Progenitor cell of endocrine pancreas (in vitro differentiated cells): ENCODE data around the gene GRK5. TPM values are rescaled to one million over a fixed set of nuclear protein-coding genes. Genes with fewer than 3 reads are reported as not detected.

Experiments
- DNase-seq: peaks from one replicate; pipeline ENCODE4 v3.0.0; 2021; ENCODE audit warnings: low spot score; ENCODE audit not compliant: unreplicated experiment
- H3K27ac Mint-ChIP-seq: 2 replicates; pipeline ENCODE4 v1.8.0; 2021; ENCODE audit warnings: mild to moderate bottlenecking, moderate library complexity, mixed read lengths
- H3K27me3 Mint-ChIP-seq: 2 replicates; pipeline ENCODE4 v1.8.0; 2021; ENCODE audit warnings: mixed read lengths
- H3K36me3 Mint-ChIP-seq: 2 replicates; pipeline ENCODE4 v1.8.0; 2022; ENCODE audit warnings: mixed read lengths; ENCODE audit not compliant: insufficient read depth
- H3K4me1 Mint-ChIP-seq: 2 replicates; pipeline ENCODE4 v1.8.0; 2021; ENCODE audit warnings: low read depth, mixed read lengths
- H3K4me3 Mint-ChIP-seq: 2 replicates; pipeline ENCODE4 v1.8.0; 2021; ENCODE audit warnings: low read depth, mild to moderate bottlenecking, moderate library complexity, mixed read lengths
- H3K9me3 Mint-ChIP-seq: 2 replicates; pipeline ENCODE4 v1.8.0; 2021; ENCODE audit warnings: low read depth, mixed read lengths
- total RNA-seq: library from RNA; stranded (reverse); gene quantifications from 2 replicates; pipeline ENCODE4 v1.2.1, GENCODE V29; 2021
- TF ChIP-seq, protein P1 (sequence below): fragments of 200-600 bp; sonication (generic); IDR thresholded peaks from one replicate; pipeline ENCODE4 v1.5.0; 2021; ENCODE audit warnings: antibody characterized with exemption, mild to moderate bottlenecking; ENCODE audit not compliant: unreplicated experiment

GRK5 gene
- total RNA-seq, 1 donor from 2014 or later, result 21.6 TPM

- TF ChIP-seq, protein P1, sequence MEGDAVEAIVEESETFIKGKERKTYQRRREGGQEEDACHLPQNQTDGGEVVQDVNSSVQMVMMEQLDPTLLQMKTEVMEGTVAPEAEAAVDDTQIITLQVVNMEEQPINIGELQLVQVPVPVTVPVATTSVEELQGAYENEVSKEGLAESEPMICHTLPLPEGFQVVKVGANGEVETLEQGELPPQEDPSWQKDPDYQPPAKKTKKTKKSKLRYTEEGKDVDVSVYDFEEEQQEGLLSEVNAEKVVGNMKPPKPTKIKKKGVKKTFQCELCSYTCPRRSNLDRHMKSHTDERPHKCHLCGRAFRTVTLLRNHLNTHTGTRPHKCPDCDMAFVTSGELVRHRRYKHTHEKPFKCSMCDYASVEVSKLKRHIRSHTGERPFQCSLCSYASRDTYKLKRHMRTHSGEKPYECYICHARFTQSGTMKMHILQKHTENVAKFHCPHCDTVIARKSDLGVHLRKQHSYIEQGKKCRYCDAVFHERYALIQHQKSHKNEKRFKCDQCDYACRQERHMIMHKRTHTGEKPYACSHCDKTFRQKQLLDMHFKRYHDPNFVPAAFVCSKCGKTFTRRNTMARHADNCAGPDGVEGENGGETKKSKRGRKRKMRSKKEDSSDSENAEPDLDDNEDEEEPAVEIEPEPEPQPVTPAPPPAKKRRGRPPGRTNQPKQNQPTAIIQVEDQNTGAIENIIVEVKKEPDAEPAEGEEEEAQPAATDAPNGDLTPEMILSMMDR, result no peak
- no peaks in the 10 kb centered on the region for H3K27me3 Mint-ChIP-seq
- no peaks in the 10 kb centered on the region for H3K9me3 Mint-ChIP-seq
- no peak overlapping the region for H3K27ac Mint-ChIP-seq
- H3K4me1 Mint-ChIP-seq, result peaks cover 38% of the 10 kb centered on the region
- H3K36me3 Mint-ChIP-seq, result no peaks in the 10 kb centered on the region
- no peak for DNase-seq
- H3K4me3 Mint-ChIP-seq, result no peak overlapping the region
Observed at GRCh38 chr10:119314061-119314460, 106.7 kb downstream of the GRK5 start.

GRCh38 chr10:119314486-119314885, 107.1 kb downstream of the GRK5 start:
- Mint-ChIP-seq H3K27me3 (no peaks in the 10 kb centered on the region), H3K27ac (no peak overlapping the region)
- DNase-seq, result no peak

GRCh38 chr10:119315128-119316001, 108.0 kb downstream of the GRK5 start:
- TF ChIP-seq, protein P1, result no peak
- Mint-ChIP-seq H3K4me3 (no peak overlapping the region), H3K9me3 (no peaks in the 10 kb centered on the region), H3K27ac (peak overlapping the region; percentile 51), H3K27me3 (no peaks in the 10 kb centered on the region), H3K4me1 (peaks cover 44% of the 10 kb centered on the region), H3K36me3 (no peaks in the 10 kb centered on the region)
- DNase-seq, result no peak

More at GRCh38 chr10:119314486-119314885, 107.1 kb downstream of the GRK5 start:
- TF ChIP-seq, protein P1, result no peak
- peaks cover 41% of the 10 kb centered on the region for H3K4me1 Mint-ChIP-seq
- no peaks in the 10 kb centered on the region for H3K9me3 Mint-ChIP-seq
- H3K4me3 Mint-ChIP-seq, result no peak overlapping the region
- no peaks in the 10 kb centered on the region for H3K36me3 Mint-ChIP-seq

DNA sequence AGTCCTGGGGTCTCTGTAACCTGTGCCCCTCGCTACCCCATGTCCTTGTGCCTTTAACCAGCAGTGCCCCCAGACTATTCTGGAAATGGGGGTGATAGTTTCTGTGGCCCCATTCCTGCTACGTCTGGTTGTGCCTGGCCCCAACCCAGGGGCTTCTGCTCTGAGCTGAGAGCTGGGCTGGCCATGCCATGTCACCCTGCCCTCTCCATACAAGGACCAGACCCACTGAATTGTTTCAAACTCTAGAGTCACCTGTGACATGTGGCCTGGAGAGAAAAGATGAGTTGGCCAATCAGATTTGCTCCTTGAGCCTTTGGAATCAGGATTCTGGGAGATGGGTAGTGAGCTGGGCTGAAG, 108.6 kb downstream of the GRK5 start:
- peaks cover 40% of the 10 kb centered on the region for H3K4me1 Mint-ChIP-seq
- no peaks in the 10 kb centered on the region for H3K27me3 Mint-ChIP-seq
- H3K27ac Mint-ChIP-seq, result peak overlapping the region; percentile 51
- no peaks in the 10 kb centered on the region for H3K36me3 Mint-ChIP-seq
- DNase-seq, result no peak
- no peak overlapping the region for H3K4me3 Mint-ChIP-seq
- TF ChIP-seq, protein P1, result no peak
- no peaks in the 10 kb centered on the region for H3K9me3 Mint-ChIP-seq

DNA sequence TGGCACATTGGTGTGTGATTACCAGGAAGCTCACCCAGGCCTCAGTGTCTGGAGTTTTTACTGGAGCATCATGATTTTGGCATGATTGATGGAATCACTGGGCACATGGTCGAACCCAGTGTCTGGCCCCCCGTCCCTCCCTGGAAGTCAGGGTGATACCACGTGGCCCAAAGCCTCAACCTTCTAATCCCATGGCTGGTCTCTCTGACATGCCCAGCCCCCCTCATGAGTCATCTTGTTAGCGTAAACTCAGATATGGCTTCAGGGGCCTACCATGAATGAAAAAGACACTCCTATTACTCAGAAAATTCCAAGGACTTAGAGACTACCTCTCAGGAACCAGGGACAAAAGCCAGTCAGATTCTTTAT, 109.3 kb downstream of the GRK5 start:
- Mint-ChIP-seq H3K27ac (peak overlapping the region; percentile 89), H3K36me3 (no peaks in the 10 kb centered on the region), H3K27me3 (no peaks in the 10 kb centered on the region), H3K4me3 (no peak overlapping the region), H3K4me1 (peaks cover 38% of the 10 kb centered on the region), H3K9me3 (no peaks in the 10 kb centered on the region)
- TF ChIP-seq, protein P1, result no peak
- no peak for DNase-seq
